Endothelial cell of umbilical vein (primary cell): ENCODE data around the gene DPF3. TPM values are rescaled to one million over a fixed set of nuclear protein-coding genes. Genes with fewer than 3 reads are reported as not detected.

Experiments used
- BruUV-seq: library from RNA; stranded (reverse); fragments of 400-500 nt; replicated peaks from 2 replicates; lab custom pipeline; 2021; lab: Mats Ljungman, UMichigan
- CTCF ChIA-PET: fragments of 300-600, 350-600 bp; sonication (Branson Sonifier 250); formaldehyde crosslinking; loops from one replicate; lab custom pipeline; 2021; ENCODE audit warnings: antibody characterized with exemption, inconsistent platforms; lab: Charles Lee
- POLR2A ChIA-PET: fragments of 300-600, 350-600 bp; sonication (Branson Sonifier 250); formaldehyde crosslinking; loops from one replicate; lab custom pipeline; 2021; ENCODE audit warnings: antibody characterized with exemption, inconsistent platforms; lab: Charles Lee
- DNase-seq: peaks from one replicate; pipeline ENCODE4 v3.0.0-alpha.2; 2011; ENCODE audit warnings: low read depth, low spot score
- FAIRE-seq: peaks from 2 replicates; lab custom pipeline; 2011; peaks lifted over from hg19 to GRCh38; lab: Jason Lieb, UNC
- H2AFZ ChIP-seq: 2 replicates; pipeline ENCODE4 v1.6.0; 2012; ENCODE audit warnings: low read depth, low read length, control low read depth, inconsistent platforms
- H3K27ac ChIP-seq: 2 replicates; pipeline ENCODE4 v1.5.1; 2011; ENCODE audit warnings: low read depth, mild to moderate bottlenecking, control low read depth, low read length, moderate library complexity; ENCODE audit not compliant: insufficient read depth
- H3K27me3 ChIP-seq, 2 experiments: 2 replicates each; pipeline versions ENCODE4 v1.6.0 to v1.6.1; 2011; ENCODE audit warnings: low read length in 2 of 2, mixed read lengths in 1 of 2; ENCODE audit not compliant: control insufficient read depth in 2 of 2, insufficient read depth in 2 of 2
- H3K36me3 ChIP-seq, 2 experiments: 2 replicates in 1 of 2; 3 replicates in 1 of 2; pipeline ENCODE4 v1.5.1; 2011; ENCODE audit warnings: low read length in 2 of 2, mild to moderate bottlenecking in 1 of 2, moderate library complexity in 1 of 2; ENCODE audit not compliant: control insufficient read depth in 2 of 2, insufficient read depth in 2 of 2; ENCODE audit errors: extremely low read depth in 1 of 2
- H3K4me1 ChIP-seq: 3 replicates; pipeline ENCODE4 v1.5.1; 2011; ENCODE audit warnings: mild to moderate bottlenecking, low read length; ENCODE audit not compliant: control insufficient read depth, insufficient read depth; ENCODE audit errors: extremely low read depth
- H3K4me2 ChIP-seq: 2 replicates; pipeline ENCODE4 v1.6.1; 2011; ENCODE audit warnings: low read length, control low read depth, mixed read lengths; ENCODE audit not compliant: insufficient read depth
- H3K4me3 ChIP-seq, 3 experiments: fragments of 200-600 bp in 1 of 3; sonication (generic), shearing (Covaris generic) in 1 of 3; replicated peaks in 1 of 3; 2 replicates each; pipeline ENCODE4 v1.5.1; 2011 to 2016; ENCODE audit warnings: control low read depth in 3 of 3, low read length in 3 of 3, mild to moderate bottlenecking in 2 of 3, inconsistent platforms in 1 of 3, low read depth in 1 of 3, moderate library complexity in 1 of 3; ENCODE audit not compliant: insufficient read depth in 1 of 3
- H3K79me2 ChIP-seq: 2 replicates; pipeline ENCODE4 v1.6.0; 2012; ENCODE audit warnings: low read length, inconsistent platforms; ENCODE audit not compliant: control insufficient read depth, insufficient read depth
- H3K9ac ChIP-seq: replicated peaks from 2 replicates; pipeline ENCODE3; 2011; ENCODE audit warnings: low read length, control low read depth; ENCODE audit not compliant: insufficient read depth; ENCODE audit errors: extremely low read depth
- H3K9me1 ChIP-seq: replicated peaks from 3 replicates; pipeline ENCODE4 v1.6.0; 2011; ENCODE audit warnings: mild to moderate bottlenecking, low read length; ENCODE audit not compliant: control insufficient read depth, insufficient read depth; ENCODE audit errors: extremely low read depth
- H3K9me3 ChIP-seq: replicated peaks from 2 replicates; pipeline ENCODE4 v1.5.1; 2012; ENCODE audit warnings: low read length, inconsistent platforms; ENCODE audit not compliant: control insufficient read depth, insufficient read depth
- H4K20me1 ChIP-seq: replicated peaks from 2 replicates; pipeline ENCODE3; 2011; ENCODE audit warnings: mild to moderate bottlenecking, low read length; ENCODE audit not compliant: control insufficient read depth, insufficient read depth; ENCODE audit errors: extremely low read depth
- CTCF ChIP-seq, 2 donors: IDR thresholded peaks; 1 replicate in 1 of 2; 2 replicates in 1 of 2; pipeline ENCODE4 v1.5.1; 2011; ENCODE audit warnings: low read length in 2 of 2, mild to moderate bottlenecking in 2 of 2, moderate library complexity in 2 of 2, control low read depth in 1 of 2, inconsistent platforms in 1 of 2, low read depth in 1 of 2; ENCODE audit not compliant: insufficient read depth in 1 of 2; ENCODE audit errors: extremely low read depth in 1 of 2
- EZH2 ChIP-seq: IDR thresholded peaks from 2 replicates; pipeline ENCODE4 v1.6.1; 2012; ENCODE audit warnings: borderline replicate concordance, low read depth, mild to moderate bottlenecking, moderate library complexity, low read length, inconsistent platforms; ENCODE audit not compliant: severe bottlenecking
- FOS ChIP-seq: IDR thresholded peaks from 2 replicates; pipeline ENCODE4 v1.6.1; 2011; ENCODE audit warnings: mild to moderate bottlenecking, low read length, moderate library complexity, borderline replicate concordance; ENCODE audit not compliant: insufficient read depth
- JUN ChIP-seq: IDR thresholded peaks from 2 replicates; pipeline ENCODE4 v1.6.1; 2011; ENCODE audit warnings: borderline replicate concordance, low read depth; ENCODE audit not compliant: insufficient read length, insufficient read depth
- MAX ChIP-seq: IDR thresholded peaks from 2 replicates; pipeline ENCODE4 v1.6.1; 2011; ENCODE audit not compliant: insufficient read depth, insufficient read length
- MYC ChIP-seq: IDR thresholded peaks from one replicate; pipeline ENCODE4 v1.6.1; 2011; ENCODE audit warnings: mild to moderate bottlenecking, low read depth, low read length
- dilution Hi-C: fragments of 300-500 bp; cut with MboI; formaldehyde crosslinking; loops from one replicate; pipeline ENCODE4 v1.15.0; 2019; ENCODE audit warnings: low sequenced_read_pairs; ENCODE audit not compliant: extremely low pct_ligation_motif_present
- intact Hi-C: fragments of 100-400 bp; cut with micrococcal nuclease; formaldehyde crosslinking; loops from one replicate; pipeline ENCODE4 v1.10.0; 2022
- polyA plus RNA-seq, 4 experiments: library from polyadenylated mRNA; depleted of rRNA in 3 of 4; stranded (reverse) in 3 of 4; unstranded in 1 of 4; fragments of >200 nt; gene quantifications; 2 replicates each; pipeline versions ENCODE4 v1.2.1 to v1.2.3, GENCODE V29; 2011 to 2012; ENCODE audit warnings: missing spikeins in 1 of 4
- total RNA-seq: library from RNA; stranded (reverse); gene quantifications from 2 replicates; pipeline ENCODE4 v1.2.3, GENCODE V29; 2021

The DPF3 gene
- total and polyA plus RNA-seq, 2 donors (not counting 3 experiments of a cell fraction or from before 2014, with no cell fraction given) = 2.4 to 3.5 TPM

GRCh38 chr14:72594099-72594901, 299.6 kb downstream of the DPF3 start:
- Histone ChIP-seq H3K27ac (no peak overlapping the region), H2AFZ (no peak overlapping the region), H3K4me1 (no peaks in the 10 kb centered on the region), H3K36me3 (no peaks in the 10 kb centered on the region), H3K9ac (no peak overlapping the region), H3K4me3 (no peak overlapping the region), H3K9me1 (no peaks in the 10 kb centered on the region), H3K9me3 (no peaks in the 10 kb centered on the region), H3K79me2 (no peaks in the 10 kb centered on the region), H3K27me3 (peaks cover 10 to 12% of the 10 kb centered on the region in 2 experiments), H4K20me1 (no peaks in the 10 kb centered on the region), H3K4me2 (no peak overlapping the region)
- no TSS peak for BruUV-seq
- TF ChIP-seq FOS (no peak), EZH2 (no peak), MAX (no peak), JUN (no peak), CTCF (IDR thresholded peaks at IDR 0.05; ENCODE audit: extremely low read depth in 1 of 2, insufficient read depth in 1 of 2, low read depth in 1 of 2, low read length in 2 of 2) (no peak), MYC (no peak)
- intact Hi-C loops (no loop called here), dilution Hi-C loops (no loop called here)
- FAIRE-seq (no peak), DNase-seq (no peak)
- POLR2A ChIA-PET = no interaction called here
- CTCF ChIA-PET = interaction anchor here (1.1 kb wide), 1 partner anchor 80 kb away, joined by 3 read pairs; no protein-coding TSS in a partner anchor
